CD14-positive monocyte (primary cell): ENCODE measurements around the gene TRAF3IP3. TPM values are rescaled to one million over a fixed set of nuclear protein-coding genes. Genes with fewer than 3 reads are reported as not detected.
A peak's percentile ranks its signal among the peaks of the same experiment; 100 is the strongest.

Source experiments
- DNase-seq, 3 donors: peaks; one replicate each; pipeline ENCODE4 v3.0.0-alpha.2; 2011 to 2022
- H2AFZ ChIP-seq: 2 replicates; pipeline ENCODE4 v1.6.0; 2012; ENCODE audit warnings: mild to moderate bottlenecking, low read depth, low read length, inconsistent platforms; ENCODE audit not compliant: insufficient read depth, poor library complexity, severe bottlenecking
- H3K27ac ChIP-seq, 2 donors: 1 replicate in 1 of 2; 2 replicates in 1 of 2; pipeline ENCODE4 v1.5.1; 2012 to 2013; ENCODE audit warnings: low read length in 2 of 2, control low read depth in 1 of 2, inconsistent platforms in 1 of 2, low read depth in 1 of 2, mild to moderate bottlenecking in 1 of 2
- H3K27me3 ChIP-seq, 2 donors: one replicate each; pipeline versions ENCODE4 v1.6.0 to v1.6.1; 2011 to 2013; ENCODE audit warnings: low read length in 2 of 2; ENCODE audit not compliant: control insufficient read depth in 2 of 2, insufficient read depth in 2 of 2
- H3K36me3 ChIP-seq, 2 donors: replicated peaks in 1 of 2; 1 replicate in 1 of 2; 2 replicates in 1 of 2; pipeline versions ENCODE4 v1.5.1 to v1.6.1; 2012 to 2013; ENCODE audit warnings: low read length in 2 of 2, control low read depth in 1 of 2, inconsistent platforms in 1 of 2, mild to moderate bottlenecking in 1 of 2; ENCODE audit not compliant: insufficient read depth in 2 of 2, control insufficient read depth in 1 of 2
- H3K4me1 ChIP-seq, 2 donors: 1 replicate in 1 of 2; 2 replicates in 1 of 2; pipeline versions ENCODE4 v1.5.1 to v1.6.1; 2012 to 2013; ENCODE audit warnings: low read length in 2 of 2, control low read depth in 1 of 2, inconsistent platforms in 1 of 2, mild to moderate bottlenecking in 1 of 2, moderate library complexity in 1 of 2; ENCODE audit not compliant: insufficient read depth in 2 of 2, control insufficient read depth in 1 of 2
- H3K4me2 ChIP-seq: replicated peaks from 2 replicates; pipeline ENCODE3; 2012; ENCODE audit warnings: low read length, moderate library complexity, mild to moderate bottlenecking; ENCODE audit not compliant: poor library complexity, severe bottlenecking; ENCODE audit errors: extremely low read depth
- H3K4me3 ChIP-seq, 3 experiments: fragments of 200-600 bp in 1 of 3; sonication (generic) in 1 of 3; replicated peaks in 1 of 3; 1 replicate in 2 of 3; 2 replicates in 1 of 3; pipeline ENCODE4 v1.5.1; 2011 to 2013; ENCODE audit warnings: low read length in 3 of 3, mild to moderate bottlenecking in 3 of 3, control low read depth in 2 of 3, low read depth in 2 of 3, inconsistent platforms in 1 of 3, moderate library complexity in 1 of 3
- H3K79me2 ChIP-seq: 2 replicates; pipeline ENCODE4 v1.6.0; 2012; ENCODE audit warnings: mild to moderate bottlenecking, control low read depth, inconsistent platforms, low read length, moderate library complexity; ENCODE audit not compliant: insufficient read depth
- H3K9ac ChIP-seq: 2 replicates; pipeline ENCODE4 v1.6.0; 2017; ENCODE audit warnings: low read length, mild to moderate bottlenecking; ENCODE audit not compliant: insufficient read depth, poor library complexity, severe bottlenecking
- H3K9me3 ChIP-seq, 2 donors: replicated peaks in 1 of 2; 1 replicate in 1 of 2; 2 replicates in 1 of 2; pipeline versions ENCODE4 v1.5.1 to v1.6.1; 2012 to 2013; ENCODE audit warnings: low read length in 2 of 2, control low read depth in 1 of 2; ENCODE audit not compliant: control insufficient read depth in 1 of 2, insufficient read depth in 1 of 2
- H4K20me1 ChIP-seq: 2 replicates; pipeline ENCODE4 v1.6.0; 2012; ENCODE audit warnings: mild to moderate bottlenecking, low read length, control low read depth, moderate library complexity; ENCODE audit not compliant: insufficient read depth
- H3K27ac Mint-ChIP-seq, 7 donors: one replicate each; pipeline ENCODE4 v1.8.0; 2020; ENCODE audit warnings: mild to moderate bottlenecking in 7 of 7, mixed read lengths in 7 of 7, moderate library complexity in 6 of 7, inconsistent platforms in 2 of 7
- H3K27me3 Mint-ChIP-seq, 3 donors: one replicate each; pipeline ENCODE4 v1.8.0; 2021 to 2022; ENCODE audit warnings: low read depth in 3 of 3, mild to moderate bottlenecking in 3 of 3, mixed read lengths in 3 of 3, moderate library complexity in 3 of 3, inconsistent platforms in 1 of 3
- H3K36me3 Mint-ChIP-seq, 2 donors: one replicate each; pipeline ENCODE4 v1.8.0; 2020; ENCODE audit warnings: mixed read lengths in 2 of 2, inconsistent platforms in 1 of 2, mild to moderate bottlenecking in 1 of 2
- H3K4me1 Mint-ChIP-seq: one replicate; pipeline ENCODE4 v1.8.0; 2020; ENCODE audit warnings: mild to moderate bottlenecking, mixed read lengths
- H3K4me3 Mint-ChIP-seq, 2 donors: one replicate each; pipeline ENCODE4 v1.8.0; 2020; ENCODE audit warnings: mild to moderate bottlenecking in 2 of 2, mixed read lengths in 2 of 2, moderate library complexity in 1 of 2
- H3K9me3 Mint-ChIP-seq, 7 donors: one replicate each; pipeline ENCODE4 v1.8.0; 2020 to 2022; ENCODE audit warnings: mixed read lengths in 7 of 7, mild to moderate bottlenecking in 6 of 7, moderate library complexity in 6 of 7, inconsistent platforms in 2 of 7
- CTCF ChIP-seq: fragments of 200-600 bp; IDR thresholded peaks from one replicate; pipeline ENCODE4 v1.8.0; 2022; ENCODE audit warnings: antibody characterized with exemption, mild to moderate bottlenecking
- WGBS: methylation state at CpG from one replicate; pipeline ENCODE4 v1.1.5; 2013; ENCODE audit warnings: missing lambda C conversion rate; ENCODE audit not compliant: insufficient coverage; 5-methylcytosine and 5-hydroxymethylcytosine counted together
- intact Hi-C, 2 donors: fragments of 100-400 bp; cut with micrococcal nuclease; formaldehyde crosslinking; loops; one replicate each; pipeline versions ENCODE4 v1.15.0 to v1.15.1; 2023
- polyA plus RNA-seq, 3 donors: library from polyadenylated mRNA; depleted of rRNA in 1 of 3; unstranded in 2 of 3; stranded (reverse) in 1 of 3; fragments of 300-500 nt in 2 of 3; fragments of >200 nt in 1 of 3; fragmentation: Illumina TruSeq in 2 of 3; gene quantifications; 1 replicate in 2 of 3; 2 replicates in 1 of 3; pipeline ENCODE4 v1.2.3, GENCODE V29; 2012 to 2021

The TRAF3IP3 gene
- polyA plus RNA-seq, 3 donors = 89.3 to 266 (median 111) TPM

- H3K27me3 ChIP-seq = no peaks in the 10 kb centered on the region
- Mint-ChIP-seq H3K27ac (no peak overlapping the region), H3K4me3 (no peak overlapping the region), H3K9me3 (no peaks in the 10 kb centered on the region), H3K4me1 (peaks cover 27% of the 10 kb centered on the region), H3K27me3 (peaks cover 0 to 2% (median 2%) of the 10 kb centered on the region in 3 donors), H3K36me3 (no peaks in the 10 kb centered on the region)
- H3K9me3 ChIP-seq = no peaks in the 10 kb centered on the region
- intact Hi-C loops = no loop called here
- no peaks in the 10 kb centered on the region for H3K36me3 ChIP-seq
- TF ChIP-seq CTCF = no peak
- H3K4me2 ChIP-seq = no peak overlapping the region
- peaks cover 19% of the 10 kb centered on the region in 2 donors for H3K4me1 ChIP-seq
- H3K9ac ChIP-seq = no peak overlapping the region
- H3K4me3 ChIP-seq = no peak overlapping the region
- H3K27ac ChIP-seq = no peak overlapping the region
- no peaks in the 10 kb centered on the region for H4K20me1 ChIP-seq
- H3K79me2 ChIP-seq = no peaks in the 10 kb centered on the region
- DNase-seq = no peak
- peak overlapping the region; percentile 2 for H2AFZ ChIP-seq
- WGBS = 100% methylated on average over 2 of the region's 3 CpGs
Observed at GRCh38 chr1:209736490-209737117, 19.2 kb upstream of the TRAF3IP3 start.

- no peak overlapping the region for H3K4me2 ChIP-seq
- H3K36me3 Mint-ChIP-seq = no peaks in the 10 kb centered on the region
- H3K4me1 Mint-ChIP-seq = peaks cover 27% of the 10 kb centered on the region
- TF ChIP-seq CTCF = no peak
- H3K27ac ChIP-seq = no peak overlapping the region
- H3K4me3 Mint-ChIP-seq = no peak overlapping the region
- no peaks in the 10 kb centered on the region for H3K79me2 ChIP-seq
- peaks cover 0 to 2% (median 2%) of the 10 kb centered on the region in 3 donors for H3K27me3 Mint-ChIP-seq
- no peak overlapping the region for H3K9ac ChIP-seq
- H3K9me3 Mint-ChIP-seq = no peaks in the 10 kb centered on the region
- H2AFZ ChIP-seq = no peak overlapping the region
- H3K4me1 ChIP-seq = peaks cover 19% of the 10 kb centered on the region in 2 donors
- H3K27me3 ChIP-seq = no peaks in the 10 kb centered on the region
- WGBS = 90% methylated on average over 3 of the region's 5 CpGs
- H3K9me3 ChIP-seq = no peaks in the 10 kb centered on the region
- intact Hi-C loops = no loop called here
- DNase-seq = no peak
- H4K20me1 ChIP-seq = no peaks in the 10 kb centered on the region
- H3K36me3 ChIP-seq = no peaks in the 10 kb centered on the region
- H3K27ac Mint-ChIP-seq = no peak overlapping the region
- no peak overlapping the region for H3K4me3 ChIP-seq
Observed at GRCh38 chr1:209737118-209737505, 18.7 kb upstream of the TRAF3IP3 start.
